BJ (cell line): Measurements from ENCODE around the gene PFDN4. TPM values are rescaled to one million over a fixed set of nuclear protein-coding genes. Genes with fewer than 3 reads are reported as not detected.

Experiments
- CTCF ChIA-PET: fragments of 350-600 bp; formaldehyde crosslinking; extraction: SDS; loops from one replicate; lab custom pipeline; 2021; ENCODE audit warnings: antibody characterized with exemption, inconsistent platforms; lab: Yijun Ruan, JAX
- POLR2A ChIA-PET: fragments of 300-600 bp; sonication (Branson Sonifier 250); formaldehyde crosslinking; extraction: SDS; loops from one replicate; lab custom pipeline; 2021; ENCODE audit warnings: antibody characterized with exemption; lab: Charles Lee
- DNase-seq: peaks from one replicate; pipeline ENCODE4 v3.0.0-alpha.2; 2011; ENCODE audit warnings: low read depth
- H3K27me3 ChIP-seq: 2 replicates; pipeline ENCODE4 v1.6.0; 2011; ENCODE audit warnings: low read length; ENCODE audit not compliant: control insufficient read depth, insufficient read depth
- H3K36me3 ChIP-seq: 2 replicates; pipeline ENCODE4 v1.5.1; 2011; ENCODE audit warnings: low read length; ENCODE audit not compliant: control insufficient read depth, insufficient read depth
- H3K4me3 ChIP-seq: 2 replicates; pipeline ENCODE4 v1.5.1; 2011; ENCODE audit warnings: low read depth, mild to moderate bottlenecking, control low read depth, low read length
- polyA plus RNA-seq: library from polyadenylated mRNA; depleted of rRNA; stranded (reverse); fragments of >200 nt; gene quantifications from 2 replicates; pipeline ENCODE4 v1.2.3, GENCODE V29; 2011; rRNA removed
- TF ChIP-seq, protein P1 (sequence below): IDR thresholded peaks from 2 replicates; pipeline ENCODE4 v1.5.1; 2011; ENCODE audit warnings: low read depth, mild to moderate bottlenecking, control low read depth, inconsistent platforms, low read length, moderate library complexity; ENCODE audit not compliant: insufficient read depth

PFDN4 gene
- polyA plus RNA-seq, 1 experiment = 10.4 TPM

DNA sequence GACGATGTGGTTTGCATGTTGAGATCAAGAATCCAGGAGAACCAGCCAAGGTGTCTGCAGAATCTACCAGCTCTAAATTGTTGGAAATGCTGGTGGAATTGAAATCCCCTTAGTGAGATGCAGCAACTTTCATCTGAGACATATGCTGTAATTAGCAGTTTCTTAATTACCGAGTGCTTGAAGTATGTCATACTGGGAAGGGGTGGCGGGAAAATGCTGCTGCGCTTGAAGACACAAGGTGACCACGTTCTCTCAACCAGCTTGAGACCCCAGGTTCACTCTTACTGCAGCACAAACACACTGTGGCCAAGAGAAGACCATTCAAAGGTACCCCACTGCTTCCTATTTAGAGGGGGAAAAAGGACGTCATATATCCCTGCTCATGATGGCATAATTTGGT lies 59.0 kb downstream of the PFDN4 start:
- no peak overlapping the region for H3K4me3 ChIP-seq
- DNase-seq = no peak
- TF ChIP-seq, protein P1, sequence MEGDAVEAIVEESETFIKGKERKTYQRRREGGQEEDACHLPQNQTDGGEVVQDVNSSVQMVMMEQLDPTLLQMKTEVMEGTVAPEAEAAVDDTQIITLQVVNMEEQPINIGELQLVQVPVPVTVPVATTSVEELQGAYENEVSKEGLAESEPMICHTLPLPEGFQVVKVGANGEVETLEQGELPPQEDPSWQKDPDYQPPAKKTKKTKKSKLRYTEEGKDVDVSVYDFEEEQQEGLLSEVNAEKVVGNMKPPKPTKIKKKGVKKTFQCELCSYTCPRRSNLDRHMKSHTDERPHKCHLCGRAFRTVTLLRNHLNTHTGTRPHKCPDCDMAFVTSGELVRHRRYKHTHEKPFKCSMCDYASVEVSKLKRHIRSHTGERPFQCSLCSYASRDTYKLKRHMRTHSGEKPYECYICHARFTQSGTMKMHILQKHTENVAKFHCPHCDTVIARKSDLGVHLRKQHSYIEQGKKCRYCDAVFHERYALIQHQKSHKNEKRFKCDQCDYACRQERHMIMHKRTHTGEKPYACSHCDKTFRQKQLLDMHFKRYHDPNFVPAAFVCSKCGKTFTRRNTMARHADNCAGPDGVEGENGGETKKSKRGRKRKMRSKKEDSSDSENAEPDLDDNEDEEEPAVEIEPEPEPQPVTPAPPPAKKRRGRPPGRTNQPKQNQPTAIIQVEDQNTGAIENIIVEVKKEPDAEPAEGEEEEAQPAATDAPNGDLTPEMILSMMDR = no peak
- CTCF ChIA-PET = no interaction called here
- POLR2A ChIA-PET = interaction anchor here (0.5 kb wide), 1 partner anchor 53 kb away, joined by 4 read pairs; no protein-coding TSS in a partner anchor
- no peaks in the 10 kb centered on the region; the same call in 1 of the 2 replicates for H3K27me3 ChIP-seq
- H3K36me3 ChIP-seq = no peaks in the 10 kb centered on the region

DNA sequence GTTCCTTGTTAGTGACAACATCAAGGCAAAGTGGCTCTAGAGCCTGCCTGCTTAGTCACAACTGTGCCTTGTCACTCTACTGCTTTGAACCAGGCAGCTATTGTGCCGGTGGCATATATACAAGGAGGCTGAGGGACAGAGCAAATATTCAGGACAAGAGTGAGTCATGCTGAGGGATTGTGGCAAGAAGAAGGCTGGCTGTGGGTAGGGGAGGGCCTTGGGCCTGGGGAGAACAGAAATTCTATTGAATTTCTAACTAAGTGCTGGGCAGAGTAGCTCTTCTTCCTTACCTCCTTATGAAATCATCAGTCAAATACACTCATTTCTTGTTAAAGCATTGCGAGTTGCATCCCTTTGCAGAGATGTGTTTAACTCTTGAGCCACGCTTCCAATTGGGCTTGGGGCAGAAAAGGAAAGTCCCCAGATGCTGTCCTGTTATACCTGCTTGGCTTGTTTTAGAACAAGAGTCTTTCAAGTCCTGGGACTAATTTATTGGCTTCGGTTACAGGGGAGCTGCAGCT lies 59.7 kb downstream of the PFDN4 start:
- Histone ChIP-seq H3K36me3 (no peaks in the 10 kb centered on the region), H3K4me3 (no peak overlapping the region), H3K27me3 (no peaks in the 10 kb centered on the region; the same call in 1 of the 2 replicates)
- CTCF ChIA-PET = no interaction called here
- TF ChIP-seq, protein P1 = no peak
- no peak for DNase-seq
- POLR2A ChIA-PET = no interaction called here

DNA sequence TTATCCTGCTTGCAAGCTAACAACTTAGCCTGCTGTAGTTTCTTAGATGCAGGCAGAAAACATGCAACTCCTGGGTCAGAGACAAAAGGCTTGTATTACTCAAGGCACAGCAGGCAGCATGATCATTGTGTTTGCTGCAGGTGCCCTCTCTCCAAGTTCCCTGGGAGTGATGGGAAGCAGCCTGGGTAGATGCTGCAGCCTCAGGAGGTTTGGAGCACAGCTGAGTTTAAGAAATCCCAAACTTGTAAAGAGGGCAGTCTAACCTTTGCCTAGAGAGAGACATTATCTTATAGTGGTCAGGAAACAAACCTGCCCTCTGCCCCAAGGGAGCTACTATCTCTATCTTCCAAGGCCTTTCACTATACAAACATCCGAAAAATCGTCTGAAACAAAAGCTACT lies 61.1 kb downstream of the PFDN4 start:
- no peaks in the 10 kb centered on the region; the same call in 1 of the 2 replicates for H3K27me3 ChIP-seq
- POLR2A ChIA-PET = no interaction called here
- H3K4me3 ChIP-seq = no peak overlapping the region
- no peak for DNase-seq
- CTCF ChIA-PET = no interaction called here
- no peaks in the 10 kb centered on the region for H3K36me3 ChIP-seq
- TF ChIP-seq, protein P1 = no peak

Other genes with a start within 250 kb of the PFDN4 start
- gene BCAS1, start 137.5 kb upstream of the PFDN4 start, polyA plus RNA-seq = not detected in 2 replicates
- 0.07 and 0.10 TPM in 2 replicates for gene CYP24A1, start 34.1 kb upstream of the PFDN4 start, polyA plus RNA-seq